Endothelial cell of umbilical vein (primary cell): Measurements from ENCODE around the gene TANGO6. TPM values are rescaled to one million over a fixed set of nuclear protein-coding genes. Genes with fewer than 3 reads are reported as not detected.
"Not testable (repeated sequence)": the region's sequence is repeated elsewhere in the genome, so short reads cannot be mapped to it uniquely, and the experiment has no call there.

Experiments
- BruUV-seq: library from RNA; stranded (reverse); fragments of 400-500 nt; replicated peaks from 2 replicates; lab custom pipeline; 2021; lab: Mats Ljungman, UMichigan
- CTCF ChIA-PET: fragments of 300-600, 350-600 bp; sonication (Branson Sonifier 250); formaldehyde crosslinking; loops from one replicate; lab custom pipeline; 2021; ENCODE audit warnings: antibody characterized with exemption, inconsistent platforms; lab: Charles Lee
- POLR2A ChIA-PET: fragments of 300-600, 350-600 bp; sonication (Branson Sonifier 250); formaldehyde crosslinking; loops from one replicate; lab custom pipeline; 2021; ENCODE audit warnings: antibody characterized with exemption, inconsistent platforms; lab: Charles Lee
- DNase-seq: peaks from one replicate; pipeline ENCODE4 v3.0.0-alpha.2; 2011; ENCODE audit warnings: low read depth, low spot score
- FAIRE-seq: peaks from 2 replicates; lab custom pipeline; 2011; peaks lifted over from hg19 to GRCh38; lab: Jason Lieb, UNC
- H2AFZ ChIP-seq: 2 replicates; pipeline ENCODE4 v1.6.0; 2012; ENCODE audit warnings: low read depth, low read length, control low read depth, inconsistent platforms
- H3K27ac ChIP-seq: 2 replicates; pipeline ENCODE4 v1.5.1; 2011; ENCODE audit warnings: low read depth, mild to moderate bottlenecking, control low read depth, low read length, moderate library complexity; ENCODE audit not compliant: insufficient read depth
- H3K27me3 ChIP-seq, 2 experiments: 2 replicates each; pipeline versions ENCODE4 v1.6.0 to v1.6.1; 2011; ENCODE audit warnings: low read length in 2 of 2, mixed read lengths in 1 of 2; ENCODE audit not compliant: control insufficient read depth in 2 of 2, insufficient read depth in 2 of 2
- H3K36me3 ChIP-seq, 2 experiments: 2 replicates in 1 of 2; 3 replicates in 1 of 2; pipeline ENCODE4 v1.5.1; 2011; ENCODE audit warnings: low read length in 2 of 2, mild to moderate bottlenecking in 1 of 2, moderate library complexity in 1 of 2; ENCODE audit not compliant: control insufficient read depth in 2 of 2, insufficient read depth in 2 of 2; ENCODE audit errors: extremely low read depth in 1 of 2
- H3K4me1 ChIP-seq: 3 replicates; pipeline ENCODE4 v1.5.1; 2011; ENCODE audit warnings: mild to moderate bottlenecking, low read length; ENCODE audit not compliant: control insufficient read depth, insufficient read depth; ENCODE audit errors: extremely low read depth
- H3K4me2 ChIP-seq: 2 replicates; pipeline ENCODE4 v1.6.1; 2011; ENCODE audit warnings: low read length, control low read depth, mixed read lengths; ENCODE audit not compliant: insufficient read depth
- H3K4me3 ChIP-seq, 3 experiments: fragments of 200-600 bp in 1 of 3; sonication (generic), shearing (Covaris generic) in 1 of 3; replicated peaks in 1 of 3; 2 replicates each; pipeline ENCODE4 v1.5.1; 2011 to 2016; ENCODE audit warnings: control low read depth in 3 of 3, low read length in 3 of 3, mild to moderate bottlenecking in 2 of 3, inconsistent platforms in 1 of 3, low read depth in 1 of 3, moderate library complexity in 1 of 3; ENCODE audit not compliant: insufficient read depth in 1 of 3
- H3K79me2 ChIP-seq: 2 replicates; pipeline ENCODE4 v1.6.0; 2012; ENCODE audit warnings: low read length, inconsistent platforms; ENCODE audit not compliant: control insufficient read depth, insufficient read depth
- H3K9ac ChIP-seq: replicated peaks from 2 replicates; pipeline ENCODE3; 2011; ENCODE audit warnings: low read length, control low read depth; ENCODE audit not compliant: insufficient read depth; ENCODE audit errors: extremely low read depth
- H3K9me1 ChIP-seq: replicated peaks from 3 replicates; pipeline ENCODE4 v1.6.0; 2011; ENCODE audit warnings: mild to moderate bottlenecking, low read length; ENCODE audit not compliant: control insufficient read depth, insufficient read depth; ENCODE audit errors: extremely low read depth
- H3K9me3 ChIP-seq: replicated peaks from 2 replicates; pipeline ENCODE4 v1.5.1; 2012; ENCODE audit warnings: low read length, inconsistent platforms; ENCODE audit not compliant: control insufficient read depth, insufficient read depth
- H4K20me1 ChIP-seq: replicated peaks from 2 replicates; pipeline ENCODE3; 2011; ENCODE audit warnings: mild to moderate bottlenecking, low read length; ENCODE audit not compliant: control insufficient read depth, insufficient read depth; ENCODE audit errors: extremely low read depth
- CTCF ChIP-seq, 2 donors: IDR thresholded peaks; 1 replicate in 1 of 2; 2 replicates in 1 of 2; pipeline ENCODE4 v1.5.1; 2011; ENCODE audit warnings: low read length in 2 of 2, mild to moderate bottlenecking in 2 of 2, moderate library complexity in 2 of 2, control low read depth in 1 of 2, inconsistent platforms in 1 of 2, low read depth in 1 of 2; ENCODE audit not compliant: insufficient read depth in 1 of 2; ENCODE audit errors: extremely low read depth in 1 of 2
- EZH2 ChIP-seq: IDR thresholded peaks from 2 replicates; pipeline ENCODE4 v1.6.1; 2012; ENCODE audit warnings: borderline replicate concordance, low read depth, mild to moderate bottlenecking, moderate library complexity, low read length, inconsistent platforms; ENCODE audit not compliant: severe bottlenecking
- FOS ChIP-seq: IDR thresholded peaks from 2 replicates; pipeline ENCODE4 v1.6.1; 2011; ENCODE audit warnings: mild to moderate bottlenecking, low read length, moderate library complexity, borderline replicate concordance; ENCODE audit not compliant: insufficient read depth
- GATA2 ChIP-seq: IDR thresholded peaks from 2 replicates; pipeline ENCODE4 v1.7.0; 2011; ENCODE audit warnings: low read depth, mild to moderate bottlenecking, moderate library complexity, mixed read lengths, low read length; ENCODE audit not compliant: insufficient read length, insufficient read depth
- JUN ChIP-seq: IDR thresholded peaks from 2 replicates; pipeline ENCODE4 v1.6.1; 2011; ENCODE audit warnings: borderline replicate concordance, low read depth; ENCODE audit not compliant: insufficient read length, insufficient read depth
- MAX ChIP-seq: IDR thresholded peaks from 2 replicates; pipeline ENCODE4 v1.6.1; 2011; ENCODE audit not compliant: insufficient read depth, insufficient read length
- MYC ChIP-seq: IDR thresholded peaks from one replicate; pipeline ENCODE4 v1.6.1; 2011; ENCODE audit warnings: mild to moderate bottlenecking, low read depth, low read length
- POLR2A ChIP-seq: IDR thresholded peaks from 2 replicates; pipeline ENCODE4 v1.6.1; 2012; ENCODE audit warnings: low read depth, mild to moderate bottlenecking, control low read depth, low read length
- dilution Hi-C: fragments of 300-500 bp; cut with MboI; formaldehyde crosslinking; loops from one replicate; pipeline ENCODE4 v1.15.0; 2019; ENCODE audit warnings: low sequenced_read_pairs; ENCODE audit not compliant: extremely low pct_ligation_motif_present
- intact Hi-C: fragments of 100-400 bp; cut with micrococcal nuclease; formaldehyde crosslinking; loops from one replicate; pipeline ENCODE4 v1.10.0; 2022
- polyA plus RNA-seq, 4 experiments: library from polyadenylated mRNA; depleted of rRNA in 3 of 4; stranded (reverse) in 3 of 4; unstranded in 1 of 4; fragments of >200 nt; gene quantifications; 2 replicates each; pipeline versions ENCODE4 v1.2.1 to v1.2.3, GENCODE V29; 2011 to 2012; ENCODE audit warnings: missing spikeins in 1 of 4
- total RNA-seq: library from RNA; stranded (reverse); gene quantifications from 2 replicates; pipeline ENCODE4 v1.2.3, GENCODE V29; 2021

TANGO6 gene
- total and polyA plus RNA-seq, 2 donors (not counting 3 experiments of a cell fraction or from before 2014, with no cell fraction given) = 6.7 to 21.2 TPM

GRCh38 chr16:69123910-69124309 lies 280.6 kb downstream of the TANGO6 start:
- no peak overlapping the region for H3K27ac ChIP-seq
- ChIA-PET POLR2A (no interaction called here), CTCF (interaction anchor here (0.6 to 6.8 kb wide), 27 partner anchors 12 to 597 kb away, joined by 3 to 114 read pairs (median 4); partner anchors contain the start of genes HAS3 and TANGO6)
- H3K9me3 ChIP-seq = no peaks in the 10 kb centered on the region
- no peaks in the 10 kb centered on the region for H3K27me3 ChIP-seq
- H3K36me3 ChIP-seq = peaks cover 2 to 20% of the 10 kb centered on the region in 2 experiments
- H3K4me3 ChIP-seq = no peak overlapping the region
- FAIRE-seq = peak; percentile 90
- peaks cover 3% of the 10 kb centered on the region for H4K20me1 ChIP-seq
- H3K4me2 ChIP-seq = no peak overlapping the region
- no peak overlapping the region for H2AFZ ChIP-seq
- H3K4me1 ChIP-seq = peaks cover 3% of the 10 kb centered on the region
- dilution Hi-C loops = no loop called here
- no peak for TF ChIP-seq FOS
- peak; percentile 49 for TF ChIP-seq CTCF (IDR thresholded peaks at IDR 0.05; ENCODE audit: extremely low read depth in 1 of 2, insufficient read depth in 1 of 2, low read depth in 1 of 2, low read length in 2 of 2)
- TF ChIP-seq MAX = no peak
- peak; percentile 26 for TF ChIP-seq POLR2A
- no peak for TF ChIP-seq MYC
- no peak for TF ChIP-seq JUN
- no peak for TF ChIP-seq GATA2
- no peak for TF ChIP-seq EZH2
- no peaks in the 10 kb centered on the region for H3K9me1 ChIP-seq
- DNase-seq = peak; percentile 68
- no TSS peak for BruUV-seq
- H3K9ac ChIP-seq = no peak overlapping the region
- intact Hi-C loops = loop anchor here (1.0 to 2.0 kb wide), 7 partner anchors 12 to 595 kb away; no protein-coding TSS in a partner anchor
- peaks cover 40% of the 10 kb centered on the region for H3K79me2 ChIP-seq

- H4K20me1 ChIP-seq, H3K27ac ChIP-seq, H3K9ac ChIP-seq, H3K4me1 ChIP-seq, H3K4me2 ChIP-seq, H3K4me3 ChIP-seq, H3K9me1 ChIP-seq, H2AFZ ChIP-seq, H3K27me3 ChIP-seq, H3K9me3 ChIP-seq, BruUV-seq, FAIRE-seq, dilution Hi-C loops, POLR2A ChIA-PET, DNase-seq: not testable (repeated sequence)
- H3K36me3 ChIP-seq = peaks cover 2 to 16% of the 10 kb centered on the region in 2 experiments
- intact Hi-C loops = loop anchor here (1.0 to 2.0 kb wide), 7 partner anchors 12 to 596 kb away; no protein-coding TSS in a partner anchor
- peaks cover 44% of the 10 kb centered on the region for H3K79me2 ChIP-seq
- CTCF ChIA-PET = interaction anchor here (0.7 to 6.8 kb wide), 25 partner anchors 12 to 597 kb away, joined by 3 to 114 read pairs (median 4); partner anchors contain the start of genes HAS3 and TANGO6
These were observed 281.1 kb downstream of the TANGO6 start for GRCh38 chr16:69124406-69124805.

- H3K4me2 ChIP-seq, H4K20me1 ChIP-seq, H3K9me3 ChIP-seq, H3K4me3 ChIP-seq, H3K9ac ChIP-seq, POLR2A ChIA-PET, H2AFZ ChIP-seq, DNase-seq, FAIRE-seq, H3K27ac ChIP-seq, BruUV-seq, H3K9me1 ChIP-seq, H3K4me1 ChIP-seq, H3K27me3 ChIP-seq, dilution Hi-C loops: not testable (repeated sequence)
- CTCF ChIA-PET = interaction anchor here (1.1 to 6.8 kb wide), 15 partner anchors 13 to 534 kb away, joined by 3 to 114 read pairs (median 7); partner anchors contain the start of genes HAS3 and TANGO6
- Histone ChIP-seq H3K36me3 (peaks cover 2 to 10% of the 10 kb centered on the region in 2 experiments), H3K79me2 (peaks cover 49% of the 10 kb centered on the region)
- intact Hi-C loops = loop anchor here (1.0 to 2.0 kb wide), 7 partner anchors 13 to 596 kb away; no protein-coding TSS in a partner anchor
These were observed 281.6 kb downstream of the TANGO6 start for GRCh38 chr16:69124961-69125360.
